Esophagus squamous epithelium (tissue), 4 donors: Measurements from ENCODE around the gene CUEDC1.

Experiments used
- CTCF ChIP-seq, 6 experiments: fragments of 450-650 bp in 4 of 6; fragments of 200-600 bp in 2 of 6; sonication (generic) in 2 of 6; IDR thresholded peaks; one replicate each; pipeline ENCODE4 v1.5.1; 2016 to 2019; ENCODE audit warnings: antibody characterized with exemption in 6 of 6, mild to moderate bottlenecking in 4 of 6, moderate library complexity in 4 of 6
- POLR2A ChIP-seq, 4 donors: fragments of 450-650 bp; IDR thresholded peaks; one replicate each; pipeline ENCODE4 v1.6.1; 2017; ENCODE audit warnings: antibody characterized with exemption in 4 of 4, mild to moderate bottlenecking in 4 of 4, moderate library complexity in 3 of 4

GRCh38 chr17:57943645-57944044 lies 11.6 kb downstream of the CUEDC1 start:
- TF ChIP-seq CTCF (IDR thresholded peaks at IDR 0.05) (peak in 1 of 6 experiments; percentile 4), POLR2A (IDR thresholded peaks at IDR 0.05) (no peak)
